Colonic mucosa (tissue), 4 donors: ENCODE data around the gene MYH11. TPM values are rescaled to one million over a fixed set of nuclear protein-coding genes. Genes with fewer than 3 reads are reported as not detected.

Experiments used
- DNase-seq: peaks from one replicate; pipeline ENCODE4 v3.0.0-alpha.2; 2020
- H3K27ac ChIP-seq: fragments of 200-600 bp; one replicate; pipeline ENCODE4 v1.8.0; 2021
- H3K27me3 ChIP-seq: fragments of 200-600 bp; one replicate; pipeline ENCODE4 v1.8.0; 2021
- H3K36me3 ChIP-seq: fragments of 200-600 bp; one replicate; pipeline ENCODE4 v1.8.0; 2021
- H3K4me1 ChIP-seq: fragments of 200-600 bp; one replicate; pipeline ENCODE4 v1.8.0; 2021; ENCODE audit warnings: mild to moderate bottlenecking
- H3K4me3 ChIP-seq: fragments of 200-600 bp; one replicate; pipeline ENCODE4 v1.8.0; 2021
- H3K9ac ChIP-seq, 2 donors: one replicate each; pipeline ENCODE4 v1.7.0; 2013; ENCODE audit warnings: control low read depth in 2 of 2, low read depth in 2 of 2, low read length in 2 of 2
- H3K9me3 ChIP-seq: fragments of 200-600 bp; one replicate; pipeline ENCODE4 v1.8.0; 2021
- CTCF ChIP-seq: fragments of 200-600 bp; IDR thresholded peaks from one replicate; pipeline ENCODE4 v1.8.0; 2022; ENCODE audit warnings: antibody characterized with exemption, mild to moderate bottlenecking
- intact Hi-C: fragments of 100-400 bp; cut with DNase I; formaldehyde crosslinking; loops from one replicate; pipeline ENCODE4 v1.14.1; 2022
- total RNA-seq, 2 donors: library from RNA; stranded (reverse); fragmentation: NEBNext Ultra II Directional in 1 of 2; extraction: Animal tissue kit (Norgen Biotek cat#: 25700) in 1 of 2; gene quantifications; one replicate each; pipeline ENCODE4 v1.2.1, GENCODE V29; 2021
- donor health status: healthy.
- donor health status: DM: no; HTN: no; CAD: no.
- donor health status: DM: no; HTN: no; CAD: no.

Gene MYH11
- total RNA-seq, 2 donors from 2014 or later: 30.0 to 770 TPM

DNA sequence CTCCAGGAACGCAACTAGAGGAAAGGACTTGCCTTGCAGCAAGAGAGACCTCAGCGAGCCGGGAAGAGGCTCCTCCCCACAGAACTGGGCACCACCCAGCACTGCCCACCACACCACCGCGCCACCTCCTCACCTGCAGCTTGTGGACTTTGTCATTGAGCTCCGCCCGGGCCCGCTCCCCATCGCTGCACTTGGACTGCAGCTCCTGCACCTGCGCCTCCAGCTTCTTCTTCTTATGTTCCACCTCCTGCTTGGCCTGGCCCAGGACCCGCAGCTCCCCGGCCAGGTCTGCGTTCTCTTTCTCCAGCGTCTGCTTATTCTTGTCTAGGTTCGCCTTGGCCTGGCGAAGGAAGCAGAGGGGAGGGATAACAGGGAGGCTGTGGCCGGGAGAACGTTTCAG is 130.1 kb downstream of the MYH11 start:
- Histone ChIP-seq H3K27ac (no peak overlapping the region), H3K9ac (peak overlapping the region in 1 of 2 donors; percentile 26), H3K4me1 (no peaks in the 10 kb centered on the region), H3K27me3 (no peaks in the 10 kb centered on the region), H3K9me3 (no peaks in the 10 kb centered on the region), H3K36me3 (peaks cover 6% of the 10 kb centered on the region), H3K4me3 (no peak overlapping the region)
- TF ChIP-seq CTCF: no peak
- DNase-seq: peak; percentile 86
- intact Hi-C loops: no loop called here

- Histone ChIP-seq H3K4me1 (no peaks in the 10 kb centered on the region), H3K4me3 (no peak overlapping the region)
- intact Hi-C loops: no loop called here
These were observed 131.1 kb downstream of the MYH11 start for GRCh38 chr16:15725641-15726240.

DNA sequence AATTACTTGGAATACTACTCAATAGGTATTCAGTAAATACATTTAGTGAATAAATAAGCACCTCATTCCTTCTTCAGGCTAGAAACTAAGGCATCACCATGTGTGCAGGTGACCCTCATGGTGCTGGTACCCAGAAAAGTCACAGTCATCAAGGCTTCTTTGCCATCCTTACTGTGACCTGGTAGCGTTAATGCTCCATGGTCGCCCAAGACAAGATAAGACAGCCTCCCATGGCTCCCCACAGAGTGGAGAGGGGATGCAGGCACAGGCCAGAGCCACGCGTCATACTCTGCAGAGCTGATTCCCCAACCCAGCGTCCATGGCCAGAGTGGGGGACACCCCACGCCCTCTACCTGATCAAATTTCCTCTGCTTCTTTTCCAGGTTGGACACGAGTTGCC is 133.0 kb downstream of the MYH11 start:
- H3K36me3 ChIP-seq: peaks cover 6% of the 10 kb centered on the region
- intact Hi-C loops: no loop called here
- H3K27me3 ChIP-seq: no peaks in the 10 kb centered on the region
- no peak for DNase-seq
- no peaks in the 10 kb centered on the region for H3K4me1 ChIP-seq
- H3K9ac ChIP-seq: no peak overlapping the region
- no peaks in the 10 kb centered on the region for H3K9me3 ChIP-seq
- no peak overlapping the region for H3K4me3 ChIP-seq
- H3K27ac ChIP-seq: no peak overlapping the region
- TF ChIP-seq CTCF: no peak

More at GRCh38 chr16:15725641-15726240, 131.1 kb downstream of the MYH11 start:
- TF ChIP-seq CTCF: no peak
- H3K27ac ChIP-seq: no peak overlapping the region
- DNase-seq: no peak
- peaks cover 6% of the 10 kb centered on the region for H3K36me3 ChIP-seq
- no peaks in the 10 kb centered on the region for H3K27me3 ChIP-seq
- no peaks in the 10 kb centered on the region for H3K9me3 ChIP-seq
- H3K9ac ChIP-seq: no peak overlapping the region

DNA sequence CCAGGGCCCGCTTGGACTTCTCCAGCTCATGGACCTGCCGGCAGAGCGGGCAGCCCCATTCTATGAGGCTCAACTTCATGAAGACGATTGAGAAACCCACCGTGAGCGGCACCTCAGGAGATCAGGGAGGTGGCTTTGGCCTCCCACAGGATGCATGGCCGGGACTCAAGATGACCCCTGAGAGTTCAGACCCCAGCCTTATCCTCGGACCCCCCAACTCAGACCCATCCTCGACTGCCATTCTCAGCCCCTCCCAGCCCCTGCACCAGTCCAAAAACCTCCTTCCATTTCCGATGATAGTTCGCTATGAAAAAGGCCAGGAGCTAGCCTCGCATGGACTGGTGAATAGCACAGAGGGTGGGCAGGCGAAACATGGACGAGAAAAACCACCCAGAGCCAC is 135.8 kb downstream of the MYH11 start:
- Histone ChIP-seq H3K9me3 (no peaks in the 10 kb centered on the region), H3K36me3 (peaks cover 11% of the 10 kb centered on the region), H3K4me3 (no peak overlapping the region), H3K9ac (no peak overlapping the region), H3K27me3 (no peaks in the 10 kb centered on the region), H3K4me1 (no peaks in the 10 kb centered on the region), H3K27ac (no peak overlapping the region)
- no peak for TF ChIP-seq CTCF
- DNase-seq: no peak
- intact Hi-C loops: no loop called here

DNA sequence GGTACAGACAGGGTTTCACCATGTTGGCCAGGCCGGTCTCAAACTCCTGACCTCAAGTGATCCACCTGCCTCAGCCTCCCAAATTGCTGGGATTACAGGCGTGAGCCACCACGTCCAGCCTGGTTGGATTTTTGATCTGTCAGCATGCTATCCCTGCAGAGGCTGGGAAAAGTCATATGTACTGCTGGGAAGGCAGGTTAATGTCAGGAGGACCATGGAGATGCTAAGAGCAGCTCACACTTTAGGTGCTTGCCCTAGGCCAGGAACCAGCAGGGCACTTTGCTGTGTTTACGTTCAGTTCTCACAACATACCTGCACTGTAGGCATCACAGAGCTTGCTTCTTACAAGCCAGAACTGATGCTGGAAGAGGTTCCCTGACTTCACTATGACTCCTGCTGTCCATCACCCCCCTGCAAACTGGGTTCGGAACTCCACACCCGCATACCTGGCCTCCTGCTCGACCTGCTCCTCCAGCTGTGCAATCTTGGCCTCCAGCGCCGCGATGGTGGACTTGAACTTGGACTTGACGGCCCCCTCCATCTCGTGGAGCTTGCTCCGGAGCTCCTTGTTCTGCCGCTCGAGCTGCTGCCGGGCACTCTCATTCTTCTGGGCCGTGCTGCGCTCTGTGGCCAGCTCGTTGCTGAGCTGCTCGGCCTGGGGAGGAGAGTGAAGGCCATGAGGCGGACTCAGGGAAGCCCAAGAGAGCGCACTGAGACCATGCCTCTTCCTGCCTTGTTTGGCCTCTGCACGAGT is 140.0 kb downstream of the MYH11 start:
- no peaks in the 10 kb centered on the region for H3K9me3 ChIP-seq
- no peak overlapping the region for H3K27ac ChIP-seq
- H3K4me3 ChIP-seq: no peak overlapping the region
- no peaks in the 10 kb centered on the region for H3K27me3 ChIP-seq
- no peak for DNase-seq
- no peaks in the 10 kb centered on the region for H3K4me1 ChIP-seq
- H3K36me3 ChIP-seq: peaks cover 5% of the 10 kb centered on the region
- no peak overlapping the region for H3K9ac ChIP-seq
- no peak for TF ChIP-seq CTCF
- intact Hi-C loops: no loop called here
